Measurements from ENCODE around the gene PODXL.

PODXL gene
- 0.53 to 3.8 (median 1.7) reads per million in 4 experiments for total RNA-seq

DNA sequence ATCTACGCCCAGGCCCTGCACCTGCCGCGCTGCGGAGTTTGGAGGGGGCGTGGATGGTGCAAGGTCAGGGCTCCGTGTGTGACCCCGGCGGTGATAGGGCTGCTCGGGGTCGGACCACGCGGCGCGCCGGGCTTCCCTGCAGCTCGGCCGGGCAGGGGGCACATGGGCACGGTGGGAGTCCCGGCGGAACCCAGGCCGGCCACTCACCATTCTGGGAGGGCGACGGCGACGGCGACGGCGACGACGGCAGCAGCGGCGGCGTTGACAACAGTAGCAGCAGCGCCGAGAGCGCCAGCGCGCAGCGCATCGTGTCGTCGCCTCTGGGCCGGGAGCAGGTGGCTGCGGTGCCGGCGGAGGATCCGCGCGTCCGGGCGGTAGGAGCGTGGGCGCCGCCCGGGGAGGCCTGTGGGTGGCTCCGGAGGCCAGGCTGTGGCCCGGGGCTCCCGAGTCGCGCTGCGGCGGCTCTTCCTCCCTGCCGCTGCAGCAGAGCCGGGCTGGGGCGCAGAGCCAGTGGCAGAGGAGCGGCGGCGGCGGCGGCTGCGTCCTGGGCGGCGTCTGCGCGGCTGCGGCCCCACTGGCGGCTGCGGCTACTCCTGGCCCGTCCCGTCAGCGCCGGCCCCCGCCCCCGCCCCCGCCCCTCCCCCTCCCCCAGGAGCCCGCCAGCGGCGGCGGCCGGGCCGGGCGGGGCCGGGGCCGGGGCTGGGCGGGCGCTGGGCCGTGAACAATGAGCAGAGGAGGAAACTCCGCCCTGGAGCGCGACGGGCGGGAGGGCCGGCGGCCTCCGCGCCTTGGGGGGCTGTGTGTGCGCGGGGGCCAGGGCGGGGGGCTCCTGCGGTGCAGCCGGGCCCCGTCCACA, at the start of gene PODXL:
Gene PODXL (minus strand): TSS at position 576 of the 856 bp plus-strand sequence. CDS start 269 bp downstream, at position 307.
- peak; percentile 9 for DNase-seq

- DNase-seq, result no peak
Measured at GRCh38 chr7:131605280-131605878, 49.0 kb upstream of the PODXL start.

DNA sequence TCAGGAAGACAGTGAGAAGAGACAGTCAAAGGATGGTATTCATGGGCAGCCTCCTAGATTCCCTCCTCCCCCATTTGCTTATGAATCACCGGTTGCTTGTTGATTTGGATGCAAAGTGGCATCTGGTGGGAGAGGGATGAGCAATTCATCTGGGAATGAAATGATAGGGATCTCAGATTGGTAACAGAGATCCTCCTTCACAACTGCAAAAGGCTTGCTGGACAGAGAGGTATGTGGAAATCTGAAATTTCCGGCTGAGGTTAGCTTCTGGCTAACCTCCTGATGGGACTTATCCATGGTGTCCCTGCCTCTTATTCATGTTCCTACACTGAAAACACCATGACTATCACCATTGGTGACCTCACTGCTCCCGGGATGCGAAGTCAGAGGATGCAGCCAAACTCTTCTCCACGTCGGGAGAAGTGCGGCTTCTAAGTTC, 48.4 kb upstream of the PODXL start:
- no peak for DNase-seq

DNA sequence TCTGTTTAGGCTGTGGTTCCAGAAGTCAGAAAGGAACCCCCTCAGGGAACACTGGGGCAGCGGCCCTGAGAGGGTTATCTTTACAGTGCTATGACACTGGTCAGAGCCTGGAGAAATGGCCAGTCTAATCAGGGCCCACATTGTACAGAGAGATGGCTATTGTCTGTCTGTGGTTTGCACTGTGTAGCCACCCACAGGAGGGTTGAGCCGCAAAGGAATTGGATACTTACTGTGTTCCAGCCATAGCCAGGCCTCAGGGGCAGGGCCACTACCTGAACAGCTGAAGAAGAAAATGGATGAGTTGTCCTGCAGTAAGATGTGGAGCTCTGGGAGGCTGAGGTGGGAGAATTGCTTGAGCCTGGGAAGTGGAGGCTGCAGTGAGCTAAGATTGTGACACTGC, 47.5 kb upstream of the PODXL start:
- no peak for DNase-seq

DNA sequence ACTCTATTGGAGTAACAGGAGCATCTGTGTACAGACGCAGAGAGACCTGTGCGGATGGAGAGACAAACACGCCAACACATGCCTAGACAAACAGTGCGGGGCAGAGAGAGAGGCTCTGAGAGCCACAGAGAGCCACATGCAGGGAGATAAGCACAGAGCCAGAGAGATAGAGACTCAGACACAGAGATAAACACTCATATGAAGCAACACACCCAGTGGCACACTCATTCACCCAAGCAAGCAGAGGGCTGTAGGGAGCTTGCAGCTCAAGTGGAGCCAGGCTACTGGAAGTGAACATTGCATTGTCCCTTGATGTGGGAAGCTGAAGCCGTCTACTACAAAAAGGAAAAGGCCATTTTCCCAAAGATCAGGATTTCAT, 46.6 kb upstream of the PODXL start:
- DNase-seq, result no peak

DNA sequence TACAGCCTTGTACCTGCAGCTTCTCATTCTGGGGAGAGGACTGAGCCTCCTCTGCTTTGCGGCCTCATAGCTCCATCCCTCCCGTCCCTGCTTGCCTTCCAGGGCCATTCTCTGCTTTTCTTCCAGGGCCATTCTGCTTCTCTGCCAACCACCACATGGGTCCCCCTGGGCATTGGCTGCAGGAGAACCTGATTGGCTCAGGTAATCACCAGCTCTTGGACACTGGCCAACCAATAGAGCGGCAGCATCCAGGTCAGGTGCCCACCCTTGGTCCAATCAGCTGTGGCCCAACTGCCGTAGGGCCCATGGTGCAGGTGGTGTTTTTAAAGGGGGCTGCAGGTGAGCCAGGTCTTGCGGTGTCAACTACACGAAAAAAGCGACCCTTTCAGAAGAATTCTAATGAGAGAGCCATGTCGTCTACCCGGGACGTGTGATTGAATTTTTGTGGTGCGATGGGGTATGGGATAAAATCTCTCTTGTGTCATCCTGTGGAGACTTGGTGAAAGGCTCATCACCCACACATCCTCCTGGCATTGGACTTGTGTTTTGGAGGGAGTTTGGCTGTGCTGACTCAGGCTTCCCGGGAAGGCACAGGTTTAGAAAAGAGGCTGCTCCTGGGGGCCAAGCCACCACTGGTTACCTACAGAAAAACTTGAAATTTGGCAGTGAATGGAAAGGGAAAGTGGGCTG, 46.0 kb upstream of the PODXL start:
- no peak for DNase-seq

GRCh38 chr7:131600085-131600881, 43.9 kb upstream of the PODXL start:
- no peak for DNase-seq

DNA sequence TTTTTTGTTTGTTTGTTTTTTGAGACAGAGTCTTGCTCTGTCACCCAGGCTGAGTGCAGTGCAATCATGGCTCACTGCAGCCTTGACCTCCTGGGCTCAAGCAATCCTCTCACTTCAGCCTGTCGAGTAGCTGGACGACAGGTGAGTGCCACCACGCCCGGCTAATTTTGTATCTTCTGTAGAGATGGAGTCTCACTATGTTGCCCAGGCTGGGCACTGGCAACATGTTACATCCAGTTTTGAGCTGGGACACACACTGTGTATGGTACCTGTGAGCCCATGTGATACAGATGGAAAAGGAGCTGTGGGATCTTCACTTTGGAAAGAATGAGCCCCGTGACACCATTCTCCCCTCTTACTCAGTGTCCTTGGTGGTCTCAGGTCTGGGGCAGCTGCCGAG, 40.4 kb upstream of the PODXL start:
- no peak for DNase-seq

DNA sequence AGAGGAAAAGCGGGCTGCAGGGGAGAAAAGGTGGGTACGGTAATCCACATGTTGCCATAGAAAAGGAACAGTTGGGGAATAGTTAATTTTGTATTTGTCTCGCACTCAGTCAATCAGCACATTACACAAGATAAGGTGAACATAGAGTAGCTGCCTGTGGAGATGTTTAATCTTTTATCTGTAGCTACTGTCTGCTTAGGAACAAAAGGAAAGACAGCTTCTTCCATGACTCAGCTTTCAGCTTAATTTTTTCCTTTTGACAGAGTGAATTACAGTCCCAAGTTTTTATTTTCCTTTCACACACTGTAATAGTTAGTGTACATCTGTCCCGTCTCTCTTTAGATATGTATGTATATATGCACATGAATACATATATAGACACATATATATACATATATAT, 39.3 kb upstream of the PODXL start:
- DNase-seq, result no peak

GRCh38 chr7:131591687-131592319, 35.4 kb upstream of the PODXL start:
- no peak for DNase-seq

- no peak for DNase-seq
Measured at GRCh38 chr7:131587315-131587923, 31.0 kb upstream of the PODXL start.

GRCh38 chr7:131586759-131587158, 30.3 kb upstream of the PODXL start:
- DNase-seq, result no peak

DNA sequence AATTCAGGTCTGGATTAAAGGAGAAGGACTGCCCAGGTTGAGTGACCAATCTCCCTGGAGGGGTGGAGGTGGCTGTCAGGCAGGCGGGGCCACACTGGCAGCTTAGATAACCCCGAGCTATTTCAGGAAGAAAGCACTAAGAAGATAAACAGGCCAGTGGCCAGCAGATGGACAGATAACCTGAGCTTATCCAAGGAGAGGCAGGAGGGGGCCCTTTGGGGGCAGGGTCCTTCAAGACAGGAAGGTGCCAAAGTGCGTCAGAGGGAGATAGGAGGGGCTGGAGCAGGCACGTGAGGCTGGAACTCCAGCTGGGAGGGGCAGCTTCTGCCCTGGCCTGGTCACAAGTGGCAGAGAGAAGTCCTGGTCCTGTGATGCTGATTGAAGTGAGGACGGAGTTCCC, 29.8 kb upstream of the PODXL start:
- no peak for DNase-seq

DNA sequence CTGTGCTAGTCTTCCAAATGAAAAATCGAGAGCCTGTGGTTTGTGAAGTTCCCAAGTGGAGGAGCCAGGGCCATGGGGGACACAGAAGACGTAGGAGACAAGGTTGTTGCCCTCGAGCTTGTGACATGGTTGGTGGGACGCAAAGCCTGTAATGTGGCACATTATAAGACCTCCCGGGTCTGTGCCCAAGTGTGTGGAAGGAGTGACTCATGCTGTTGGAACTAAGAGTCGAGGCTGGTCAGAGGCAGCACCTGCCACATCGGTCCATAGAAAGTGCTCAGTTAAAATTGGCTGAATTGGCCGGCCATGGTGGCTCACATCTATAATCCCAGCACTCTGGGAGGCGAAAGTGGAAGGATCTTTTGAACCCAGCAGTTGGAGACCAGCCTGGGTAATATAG, 27.0 kb upstream of the PODXL start:
- no peak for DNase-seq

DNA sequence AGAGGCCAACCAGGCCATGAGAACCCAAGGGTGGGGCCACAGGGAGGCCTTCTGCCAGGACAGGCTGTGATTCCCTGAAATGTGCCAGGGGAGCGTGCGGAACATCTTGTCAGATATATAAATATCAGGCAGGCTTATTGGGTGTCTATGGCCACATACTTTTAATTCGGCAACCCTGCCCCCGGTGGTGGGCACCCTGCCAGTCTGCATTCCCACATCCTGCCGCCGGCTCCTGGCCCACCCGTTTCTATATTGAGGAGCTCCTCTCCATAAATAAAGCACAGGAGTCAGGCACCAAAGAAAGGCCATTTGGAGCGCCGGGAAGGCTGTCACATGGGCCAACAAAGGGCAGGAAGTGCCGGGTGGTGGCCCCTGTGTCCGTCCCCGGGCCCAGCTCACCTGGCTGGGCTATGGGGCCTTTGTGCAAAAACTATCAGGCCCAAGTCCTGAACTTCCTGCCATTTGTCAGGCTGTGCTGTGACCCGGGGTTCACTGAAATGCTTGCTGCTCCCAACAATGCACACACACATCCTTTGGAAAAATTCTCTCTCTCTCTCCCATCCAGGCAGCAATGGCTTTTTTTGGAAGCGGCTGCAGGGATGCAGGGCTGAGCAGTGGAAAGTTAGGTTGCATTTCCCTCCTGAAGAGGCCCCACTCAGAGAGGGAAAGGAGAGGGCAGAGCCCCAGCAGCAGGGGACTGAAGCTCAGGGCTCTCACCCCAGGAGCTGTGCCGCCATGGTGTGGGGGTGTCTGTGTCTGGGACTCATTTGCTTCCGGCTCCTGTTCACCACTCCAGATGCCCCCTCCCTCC, 25.0 kb upstream of the PODXL start:
- no peak for DNase-seq

- no peak for DNase-seq
Measured at GRCh38 chr7:131578602-131579001, 22.2 kb upstream of the PODXL start.

DNA sequence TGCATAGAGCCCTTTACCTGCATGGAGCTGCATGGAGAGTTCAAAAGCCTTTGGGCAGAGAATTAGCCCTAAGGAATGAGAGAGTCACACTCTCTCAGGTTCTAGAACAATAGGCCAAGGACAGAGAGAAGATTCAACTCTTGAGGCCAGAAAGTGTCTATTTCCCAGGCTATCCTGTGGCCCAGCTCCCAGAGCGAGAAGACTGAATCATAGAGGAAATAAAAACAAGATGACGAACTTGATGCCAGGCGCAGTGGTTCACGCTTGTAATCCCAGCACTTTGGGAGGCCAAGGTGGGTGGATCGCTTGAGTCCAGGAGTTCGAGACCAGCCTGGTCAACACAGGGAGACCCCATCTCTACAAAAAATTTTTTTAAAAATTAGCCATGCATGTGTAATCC, 18.3 kb upstream of the PODXL start:
- DNase-seq, result no peak

DNA sequence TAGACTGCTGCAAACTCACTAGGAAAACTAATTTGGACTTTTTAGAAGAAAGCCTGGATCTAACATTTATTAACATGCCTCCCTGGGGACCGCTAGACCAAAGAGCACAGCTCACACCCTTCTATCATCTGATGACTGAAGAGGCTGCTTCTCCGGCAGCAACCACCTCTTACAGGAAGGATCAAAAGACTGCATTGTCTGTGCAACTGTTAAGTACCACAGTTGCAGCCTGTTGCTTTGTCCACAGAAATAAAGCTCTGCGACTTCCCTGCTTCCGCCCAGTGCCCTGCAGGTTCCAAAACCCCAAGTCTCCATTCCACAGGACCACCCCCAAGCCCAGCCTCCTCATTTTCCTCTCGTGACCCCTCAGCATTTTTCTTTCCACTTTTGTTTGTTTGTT, 14.0 kb upstream of the PODXL start:
- no peak for DNase-seq

DNA sequence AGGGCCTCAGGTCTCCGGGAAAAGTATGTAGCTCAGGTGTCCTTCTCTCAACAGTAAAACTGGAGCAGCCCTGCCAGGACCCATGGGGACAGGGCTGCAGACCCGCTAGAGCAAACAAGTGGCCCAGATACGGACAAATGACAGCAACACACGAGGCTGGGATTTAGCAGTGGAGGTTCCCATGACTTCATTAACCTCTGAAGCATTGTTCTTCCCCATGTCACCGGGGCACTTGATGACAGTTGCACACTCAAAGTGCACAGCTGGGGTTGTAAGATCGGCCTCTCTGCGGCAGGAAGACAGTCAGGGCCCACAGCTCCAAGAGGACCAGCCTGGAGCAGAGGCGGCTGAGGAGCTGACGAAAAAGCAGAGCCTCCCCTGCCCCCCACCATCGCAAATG, 12.5 kb upstream of the PODXL start:
- DNase-seq, result no peak

DNA sequence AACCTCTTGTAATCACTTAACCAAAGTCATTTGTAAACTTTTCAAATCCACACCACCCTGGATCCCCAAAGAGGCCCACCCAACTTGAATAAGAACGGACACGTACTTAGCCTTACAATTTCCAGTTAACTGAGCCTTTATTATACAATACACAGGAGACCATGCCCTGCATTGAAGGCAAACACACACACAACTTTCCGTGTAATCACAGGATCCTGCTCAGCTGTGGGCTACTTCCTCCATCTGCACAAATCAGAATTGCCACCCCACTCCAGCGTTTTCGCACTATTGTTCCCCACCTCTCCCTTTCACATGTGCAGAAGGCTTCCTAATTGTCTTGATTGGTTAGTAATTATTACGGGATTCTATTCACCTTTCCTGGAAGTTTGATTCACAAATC, 12.1 kb upstream of the PODXL start:
- DNase-seq, result no peak

DNA sequence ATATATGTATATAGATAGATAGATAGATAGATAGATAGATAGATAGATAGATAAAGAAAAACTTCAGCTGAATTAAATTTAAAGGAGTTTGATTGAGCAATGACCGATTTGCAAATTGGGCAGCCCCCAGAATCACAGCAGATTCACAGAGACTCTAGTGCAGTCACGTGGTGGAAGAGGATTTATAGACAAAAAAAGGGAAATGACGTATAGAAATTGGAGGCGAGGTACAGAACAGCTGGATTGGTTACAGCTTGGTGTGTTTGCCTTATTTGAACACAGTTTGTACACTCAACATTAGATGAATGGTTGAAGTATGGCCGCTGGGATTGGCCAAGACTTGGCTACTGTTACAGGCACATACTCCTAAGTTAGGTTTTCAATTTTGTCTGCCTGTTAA, 8.2 kb upstream of the PODXL start:
- no peak for DNase-seq

Data from effector CD8-positive, alpha-beta T cell (primary cell).